HepG2 (cell line): ENCODE data around the gene SH3PXD2A. TPM values are rescaled to one million over a fixed set of nuclear protein-coding genes. Genes with fewer than 3 reads are reported as not detected.
A peak's percentile ranks its signal among the peaks of the same experiment; 100 is the strongest.

Experiments used
- ARNTL ChIP-seq: sonication (generic); formaldehyde crosslinking; IDR thresholded peaks from 2 replicates; pipeline ENCODE4 v1.4.0; 2020; ENCODE audit warnings: mild to moderate bottlenecking, missing genetic modification reagents
- FOSL2 ChIP-seq: sonication (generic); formaldehyde crosslinking; IDR thresholded peaks from 2 replicates; pipeline ENCODE4 v1.4.0; 2020; ENCODE audit warnings: missing genetic modification reagents
- FOXP1 ChIP-seq, 2 experiments: fragments of 450-650 bp in 1 of 2; IDR thresholded peaks; 2 replicates each; pipeline ENCODE4 v1.6.1; 2017 to 2018; ENCODE audit warnings: antibody characterized with exemption in 1 of 2
- GFI1 ChIP-seq: sonication (generic); formaldehyde crosslinking; IDR thresholded peaks from 2 replicates; pipeline ENCODE4 v1.5.0; 2020; ENCODE audit warnings: missing genetic modification reagents, mild to moderate bottlenecking, borderline replicate concordance
- NFIC ChIP-seq: IDR thresholded peaks from 2 replicates; pipeline ENCODE4 v1.6.1; 2012; ENCODE audit warnings: mild to moderate bottlenecking, low read length, inconsistent platforms
- ZKSCAN8 ChIP-seq: IDR thresholded peaks from 2 replicates; pipeline ENCODE4 v1.6.1; 2016; ENCODE audit warnings: borderline replicate concordance, missing genetic modification reagents, missing compliant biosample characterization
- ZNF33A ChIP-seq: sonication (generic); formaldehyde crosslinking; IDR thresholded peaks from 2 replicates; pipeline ENCODE4 v1.5.1; 2020; ENCODE audit warnings: missing genetic modification reagents, mild to moderate bottlenecking, moderate library complexity, borderline replicate concordance
- ZNF556 ChIP-seq: sonication (generic); formaldehyde crosslinking; IDR thresholded peaks from 2 replicates; pipeline ENCODE4 v1.4.0; 2020; ENCODE audit warnings: mild to moderate bottlenecking, missing genetic modification reagents, borderline replicate concordance
- ZNF598 ChIP-seq: sonication (generic); formaldehyde crosslinking; IDR thresholded peaks from 2 replicates; pipeline ENCODE4 v1.5.1; 2020; ENCODE audit warnings: mild to moderate bottlenecking, missing genetic modification reagents, borderline replicate concordance
- ZNF816 ChIP-seq: sonication (generic); formaldehyde crosslinking; IDR thresholded peaks from 2 replicates; pipeline ENCODE4 v1.8.0; 2022; ENCODE audit warnings: missing genetic modification reagents, mild to moderate bottlenecking, borderline replicate concordance
- ZZZ3 ChIP-seq: sonication (generic); formaldehyde crosslinking; IDR thresholded peaks from 2 replicates; pipeline ENCODE4 v1.4.0; 2020; ENCODE audit warnings: missing genetic modification reagents, mild to moderate bottlenecking, borderline replicate concordance
- polyA plus RNA-seq, 8 experiments: library from polyadenylated mRNA; depleted of rRNA in 3 of 8; stranded (reverse) in 7 of 8; unstranded in 1 of 8; fragments of >200 nt; fragmentation: Illumina TruSeq in 4 of 8; extraction: Trizol in 4 of 8; gene quantifications; 2 replicates each; pipeline versions ENCODE4 v1.2.1 to v1.2.3, GENCODE V29; 2011 to 2016; ENCODE audit warnings: low read depth in 4 of 8, missing spikeins in 1 of 8, mixed read lengths in 1 of 8; ENCODE audit not compliant: insufficient read depth in 1 of 8
- total RNA-seq, 5 experiments: library from RNA; depleted of rRNA; stranded (reverse); fragments of >200 nt; fragmentation: Illumina TruSeq; extraction: Trizol; gene quantifications; 2 replicates each; pipeline ENCODE4 v1.2.3, GENCODE V29; 2016; ENCODE audit warnings: low read depth in 1 of 5
- TF ChIP-seq, protein P1 (sequence below): sonication (generic); formaldehyde crosslinking; conservative IDR thresholded peaks from 2 replicates; pipeline ENCODE4 v1.8.0; 2022; ENCODE audit warnings: missing genetic modification reagents
- TF ChIP-seq, protein P2 (sequence below): sonication (generic); formaldehyde crosslinking; IDR thresholded peaks from 2 replicates; pipeline ENCODE4; 2020; ENCODE audit warnings: missing genetic modification reagents, mild to moderate bottlenecking, borderline replicate concordance
- TF ChIP-seq, protein P3 (sequence below): sonication (generic); formaldehyde crosslinking; IDR thresholded peaks from 2 replicates; pipeline ENCODE4 v1.5.0; 2020; ENCODE audit warnings: missing genetic modification reagents
- TF ChIP-seq, protein P4 (sequence below): IDR thresholded peaks from 2 replicates; pipeline ENCODE4 v1.6.1; 2018; ENCODE audit warnings: missing genetic modification reagents, mild to moderate bottlenecking, missing compliant biosample characterization
- TF ChIP-seq, protein P5 (sequence below): sonication (generic); formaldehyde crosslinking; IDR thresholded peaks from 2 replicates; pipeline ENCODE4 v1.5.1; 2020; ENCODE audit warnings: mild to moderate bottlenecking, missing genetic modification reagents, moderate library complexity

SH3PXD2A gene
- total and polyA plus RNA-seq, 2 of the 13 experiments (the other 11 are each of a cell fraction or from before 2014, with no cell fraction given): 11.1 to 11.3 TPM

DNA sequence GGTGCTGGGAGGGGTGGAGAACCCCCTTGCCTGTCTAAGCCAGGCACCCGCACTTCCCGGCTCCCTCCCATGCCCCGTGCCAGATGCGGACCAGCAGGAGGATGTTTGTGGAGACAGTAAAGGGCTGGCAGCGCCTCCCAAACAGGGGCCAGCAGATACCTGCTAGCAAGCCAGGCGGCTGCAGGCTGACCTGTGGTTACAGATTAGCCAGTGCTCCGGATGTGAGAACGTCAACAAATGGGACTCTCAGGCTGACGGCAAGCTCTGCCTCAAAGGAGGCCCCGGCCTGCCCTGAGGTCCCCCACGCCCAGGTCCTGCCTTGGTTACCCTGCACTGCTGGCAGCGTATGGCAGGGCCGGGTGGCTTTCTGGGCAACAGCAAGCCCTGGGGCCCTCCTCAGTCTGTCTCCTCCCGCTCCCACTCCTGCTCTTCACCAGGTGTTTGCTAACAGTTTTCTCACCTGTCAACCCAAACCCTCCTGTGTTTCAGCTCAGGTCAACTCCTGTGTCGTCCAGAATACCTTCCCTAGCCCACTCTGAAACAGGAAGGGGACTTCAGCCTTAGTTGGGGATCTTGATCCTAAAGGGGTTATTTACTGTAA lies 276.5 kb downstream of the SH3PXD2A start (continued):
- no peak for TF ChIP-seq ZNF33A (CRISPR knock-in tag)
- TF ChIP-seq NFIC: no peak
- TF ChIP-seq, protein P1, sequence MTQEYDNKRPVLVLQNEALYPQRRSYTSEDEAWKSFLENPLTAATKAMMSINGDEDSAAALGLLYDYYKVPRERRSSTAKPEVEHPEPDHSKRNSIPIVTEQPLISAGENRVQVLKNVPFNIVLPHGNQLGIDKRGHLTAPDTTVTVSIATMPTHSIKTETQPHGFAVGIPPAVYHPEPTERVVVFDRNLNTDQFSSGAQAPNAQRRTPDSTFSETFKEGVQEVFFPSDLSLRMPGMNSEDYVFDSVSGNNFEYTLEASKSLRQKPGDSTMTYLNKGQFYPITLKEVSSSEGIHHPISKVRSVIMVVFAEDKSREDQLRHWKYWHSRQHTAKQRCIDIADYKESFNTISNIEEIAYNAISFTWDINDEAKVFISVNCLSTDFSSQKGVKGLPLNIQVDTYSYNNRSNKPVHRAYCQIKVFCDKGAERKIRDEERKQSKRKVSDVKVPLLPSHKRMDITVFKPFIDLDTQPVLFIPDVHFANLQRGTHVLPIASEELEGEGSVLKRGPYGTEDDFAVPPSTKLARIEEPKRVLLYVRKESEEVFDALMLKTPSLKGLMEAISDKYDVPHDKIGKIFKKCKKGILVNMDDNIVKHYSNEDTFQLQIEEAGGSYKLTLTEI (CRISPR knock-in tag): no peak
- TF ChIP-seq ZNF816 (CRISPR knock-in tag): no peak
- 0 out of 2 replicates have a peak, but pooled peaks have one; percentile 52 for TF ChIP-seq ZZZ3 (CRISPR knock-in tag)
- TF ChIP-seq, protein P2, sequence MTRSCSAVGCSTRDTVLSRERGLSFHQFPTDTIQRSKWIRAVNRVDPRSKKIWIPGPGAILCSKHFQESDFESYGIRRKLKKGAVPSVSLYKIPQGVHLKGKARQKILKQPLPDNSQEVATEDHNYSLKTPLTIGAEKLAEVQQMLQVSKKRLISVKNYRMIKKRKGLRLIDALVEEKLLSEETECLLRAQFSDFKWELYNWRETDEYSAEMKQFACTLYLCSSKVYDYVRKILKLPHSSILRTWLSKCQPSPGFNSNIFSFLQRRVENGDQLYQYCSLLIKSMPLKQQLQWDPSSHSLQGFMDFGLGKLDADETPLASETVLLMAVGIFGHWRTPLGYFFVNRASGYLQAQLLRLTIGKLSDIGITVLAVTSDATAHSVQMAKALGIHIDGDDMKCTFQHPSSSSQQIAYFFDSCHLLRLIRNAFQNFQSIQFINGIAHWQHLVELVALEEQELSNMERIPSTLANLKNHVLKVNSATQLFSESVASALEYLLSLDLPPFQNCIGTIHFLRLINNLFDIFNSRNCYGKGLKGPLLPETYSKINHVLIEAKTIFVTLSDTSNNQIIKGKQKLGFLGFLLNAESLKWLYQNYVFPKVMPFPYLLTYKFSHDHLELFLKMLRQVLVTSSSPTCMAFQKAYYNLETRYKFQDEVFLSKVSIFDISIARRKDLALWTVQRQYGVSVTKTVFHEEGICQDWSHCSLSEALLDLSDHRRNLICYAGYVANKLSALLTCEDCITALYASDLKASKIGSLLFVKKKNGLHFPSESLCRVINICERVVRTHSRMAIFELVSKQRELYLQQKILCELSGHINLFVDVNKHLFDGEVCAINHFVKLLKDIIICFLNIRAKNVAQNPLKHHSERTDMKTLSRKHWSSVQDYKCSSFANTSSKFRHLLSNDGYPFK: no peak
- TF ChIP-seq ZNF556 (CRISPR knock-in tag): peak; percentile 85; the same call in 1 of the 2 replicates
- TF ChIP-seq, protein P3, sequence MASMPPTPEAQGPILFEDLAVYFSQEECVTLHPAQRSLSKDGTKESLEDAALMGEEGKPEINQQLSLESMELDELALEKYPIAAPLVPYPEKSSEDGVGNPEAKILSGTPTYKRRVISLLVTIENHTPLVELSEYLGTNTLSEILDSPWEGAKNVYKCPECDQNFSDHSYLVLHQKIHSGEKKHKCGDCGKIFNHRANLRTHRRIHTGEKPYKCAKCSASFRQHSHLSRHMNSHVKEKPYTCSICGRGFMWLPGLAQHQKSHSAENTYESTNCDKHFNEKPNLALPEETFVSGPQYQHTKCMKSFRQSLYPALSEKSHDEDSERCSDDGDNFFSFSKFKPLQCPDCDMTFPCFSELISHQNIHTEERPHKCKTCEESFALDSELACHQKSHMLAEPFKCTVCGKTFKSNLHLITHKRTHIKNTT (CRISPR knock-in tag): no peak
- TF ChIP-seq ARNTL (CRISPR knock-in tag): peak; percentile 70; the same call in 1 of the 2 replicates
- peak; percentile 72; the same call in 1 of the 2 replicates for TF ChIP-seq ZKSCAN8
- peak; percentile 89; the same call in 1 of the 2 replicates for TF ChIP-seq GFI1 (CRISPR knock-in tag)
- peak; percentile 43; the same call in 1 of the 2 replicates for TF ChIP-seq FOSL2
- TF ChIP-seq, protein P4, sequence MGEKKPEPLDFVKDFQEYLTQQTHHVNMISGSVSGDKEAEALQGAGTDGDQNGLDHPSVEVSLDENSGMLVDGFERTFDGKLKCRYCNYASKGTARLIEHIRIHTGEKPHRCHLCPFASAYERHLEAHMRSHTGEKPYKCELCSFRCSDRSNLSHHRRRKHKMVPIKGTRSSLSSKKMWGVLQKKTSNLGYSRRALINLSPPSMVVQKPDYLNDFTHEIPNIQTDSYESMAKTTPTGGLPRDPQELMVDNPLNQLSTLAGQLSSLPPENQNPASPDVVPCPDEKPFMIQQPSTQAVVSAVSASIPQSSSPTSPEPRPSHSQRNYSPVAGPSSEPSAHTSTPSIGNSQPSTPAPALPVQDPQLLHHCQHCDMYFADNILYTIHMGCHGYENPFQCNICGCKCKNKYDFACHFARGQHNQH: peak; percentile 47; the same call in 1 of the 2 replicates
- TF ChIP-seq FOXP1 (IDR thresholded peaks at IDR 0.05): no peak
- peak; percentile 75 for TF ChIP-seq FOXP1 (CRISPR knock-in tag; IDR thresholded peaks at IDR 0.05)
- TF ChIP-seq, protein P5, sequence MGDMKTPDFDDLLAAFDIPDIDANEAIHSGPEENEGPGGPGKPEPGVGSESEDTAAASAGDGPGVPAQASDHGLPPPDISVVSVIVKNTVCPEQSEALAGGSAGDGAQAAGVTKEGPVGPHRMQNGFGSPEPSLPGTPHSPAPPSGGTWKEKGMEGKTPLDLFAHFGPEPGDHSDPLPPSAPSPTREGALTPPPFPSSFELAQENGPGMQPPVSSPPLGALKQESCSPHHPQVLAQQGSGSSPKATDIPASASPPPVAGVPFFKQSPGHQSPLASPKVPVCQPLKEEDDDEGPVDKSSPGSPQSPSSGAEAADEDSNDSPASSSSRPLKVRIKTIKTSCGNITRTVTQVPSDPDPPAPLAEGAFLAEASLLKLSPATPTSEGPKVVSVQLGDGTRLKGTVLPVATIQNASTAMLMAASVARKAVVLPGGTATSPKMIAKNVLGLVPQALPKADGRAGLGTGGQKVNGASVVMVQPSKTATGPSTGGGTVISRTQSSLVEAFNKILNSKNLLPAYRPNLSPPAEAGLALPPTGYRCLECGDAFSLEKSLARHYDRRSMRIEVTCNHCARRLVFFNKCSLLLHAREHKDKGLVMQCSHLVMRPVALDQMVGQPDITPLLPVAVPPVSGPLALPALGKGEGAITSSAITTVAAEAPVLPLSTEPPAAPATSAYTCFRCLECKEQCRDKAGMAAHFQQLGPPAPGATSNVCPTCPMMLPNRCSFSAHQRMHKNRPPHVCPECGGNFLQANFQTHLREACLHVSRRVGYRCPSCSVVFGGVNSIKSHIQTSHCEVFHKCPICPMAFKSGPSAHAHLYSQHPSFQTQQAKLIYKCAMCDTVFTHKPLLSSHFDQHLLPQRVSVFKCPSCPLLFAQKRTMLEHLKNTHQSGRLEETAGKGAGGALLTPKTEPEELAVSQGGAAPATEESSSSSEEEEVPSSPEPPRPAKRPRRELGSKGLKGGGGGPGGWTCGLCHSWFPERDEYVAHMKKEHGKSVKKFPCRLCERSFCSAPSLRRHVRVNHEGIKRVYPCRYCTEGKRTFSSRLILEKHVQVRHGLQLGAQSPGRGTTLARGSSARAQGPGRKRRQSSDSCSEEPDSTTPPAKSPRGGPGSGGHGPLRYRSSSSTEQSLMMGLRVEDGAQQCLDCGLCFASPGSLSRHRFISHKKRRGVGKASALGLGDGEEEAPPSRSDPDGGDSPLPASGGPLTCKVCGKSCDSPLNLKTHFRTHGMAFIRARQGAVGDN: peak; percentile 91
- TF ChIP-seq ZNF598: 0 out of 2 replicates have a peak, but pooled peaks have one; percentile 45
